Stimulated activated CD4-positive, alpha-beta T cell treated with anti-CD3 and anti-CD28 coated beads, Interleukin-12 subunit alpha, Interleukin-12 subunit beta, amount 100 ng/mL, for 24 hours (primary cell): ENCODE results near the gene TMEM132A.

ENCODE experiments used
- DNase-seq, 2 experiments: peaks; one replicate each; pipeline ENCODE4 v3.0.0-alpha.2; 2020; ENCODE audit warnings: low read depth in 2 of 2

The TMEM132A gene

DNA sequence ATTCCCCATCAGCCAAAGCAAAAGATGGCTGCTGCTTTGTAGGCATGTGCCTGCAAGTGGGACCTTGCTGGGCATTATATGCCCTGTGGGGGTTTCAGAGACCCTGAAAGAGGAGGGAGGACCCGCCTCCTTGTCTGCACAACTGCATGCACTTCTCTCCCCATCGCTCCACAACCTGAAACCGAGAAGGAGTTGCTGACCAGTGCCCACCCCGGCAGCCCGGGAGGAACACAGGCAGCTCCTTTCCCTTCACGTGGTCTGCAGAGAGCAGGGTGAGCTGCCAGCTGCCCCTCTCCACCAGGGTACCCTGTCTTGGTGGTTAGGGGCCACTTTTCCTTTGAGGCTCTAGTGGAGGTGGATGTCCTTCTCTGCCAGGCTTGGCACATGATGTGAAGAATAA is 1.4 kb upstream of the TMEM132A start:
- DNase-seq: no peak

DNA sequence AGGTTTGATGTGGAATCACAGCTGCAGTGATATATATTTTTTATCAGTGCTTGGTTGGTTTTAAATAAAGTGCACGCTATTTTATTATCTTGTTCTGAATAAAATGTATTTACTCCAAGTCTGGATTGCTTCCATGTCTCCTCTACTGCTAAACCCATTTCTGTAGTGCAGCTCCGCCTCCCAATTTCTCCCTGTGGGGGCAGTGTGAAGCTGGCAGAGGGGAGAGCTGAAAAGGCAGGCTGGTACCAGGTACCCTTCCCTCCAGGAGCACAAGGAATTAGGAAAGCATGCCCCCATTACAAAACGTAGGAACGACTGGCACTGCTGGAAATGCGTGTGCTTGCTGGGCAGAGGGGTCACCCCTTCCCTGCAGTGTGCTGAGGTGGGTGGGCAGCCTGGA is 934 bp upstream of the TMEM132A start:
- no peak for DNase-seq

DNA sequence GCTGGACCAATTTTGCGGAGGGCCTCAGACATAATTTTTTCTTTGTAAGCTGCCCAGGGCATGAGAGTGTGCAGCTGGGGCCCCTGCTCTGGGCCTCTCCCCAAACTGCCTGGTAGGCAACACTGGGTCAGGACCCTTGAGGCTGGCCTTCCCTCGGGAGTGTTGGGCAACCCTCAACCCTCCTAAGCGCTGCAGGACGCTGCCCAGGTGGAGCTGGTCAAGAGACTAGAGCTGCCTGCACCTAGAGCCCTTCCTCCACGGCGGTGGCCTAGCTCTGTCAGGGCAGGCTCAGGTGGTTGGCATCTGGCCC is 505 bp upstream of the TMEM132A start:
- DNase-seq: no peak

DNA sequence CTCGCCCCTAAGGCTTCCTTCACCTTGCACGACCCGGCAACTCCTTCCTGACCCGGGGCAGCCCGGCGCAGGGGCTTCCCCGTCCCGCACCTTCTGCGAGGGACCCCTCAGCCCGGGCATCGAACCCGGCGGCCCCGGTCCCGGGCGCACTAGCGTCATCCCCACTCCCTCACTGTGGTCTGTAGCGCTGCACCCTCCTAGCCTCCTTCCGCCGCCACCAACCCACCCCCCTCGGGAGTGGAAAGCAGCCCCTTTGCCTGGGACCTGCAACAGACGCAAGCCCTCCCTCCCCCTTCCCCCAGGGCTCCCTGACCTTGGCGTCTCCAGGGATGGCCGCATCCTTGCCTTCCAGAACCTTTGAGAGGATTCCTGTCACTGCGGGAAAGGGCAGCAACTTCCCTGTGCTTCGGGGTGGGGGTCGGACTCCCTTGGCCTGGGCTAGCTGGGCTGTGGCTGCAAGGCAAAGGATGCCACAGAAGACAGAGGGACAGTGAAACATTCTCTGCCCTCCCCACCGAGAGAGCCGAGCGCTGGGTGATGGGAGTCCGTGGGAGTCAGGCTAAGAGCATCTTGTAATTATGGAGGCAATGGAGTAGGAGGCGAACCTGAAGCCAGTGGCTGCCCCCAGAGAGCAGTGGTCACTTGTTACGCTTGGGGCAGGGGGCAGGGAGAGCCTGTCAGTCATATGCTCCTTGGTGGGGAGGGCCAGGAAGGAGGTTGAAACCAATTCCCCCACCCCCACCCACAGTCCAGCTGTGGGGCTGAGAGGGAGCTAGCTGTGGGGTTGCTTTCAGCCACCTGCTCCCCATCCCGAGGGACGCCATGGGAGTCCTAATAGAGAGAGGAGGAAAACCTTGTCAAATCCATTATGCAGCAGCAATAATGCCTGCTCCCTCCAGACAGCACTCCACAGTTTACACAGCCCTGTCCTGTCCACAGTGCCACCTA is 920 bp downstream of the TMEM132A start:
- no peak for DNase-seq

DNA sequence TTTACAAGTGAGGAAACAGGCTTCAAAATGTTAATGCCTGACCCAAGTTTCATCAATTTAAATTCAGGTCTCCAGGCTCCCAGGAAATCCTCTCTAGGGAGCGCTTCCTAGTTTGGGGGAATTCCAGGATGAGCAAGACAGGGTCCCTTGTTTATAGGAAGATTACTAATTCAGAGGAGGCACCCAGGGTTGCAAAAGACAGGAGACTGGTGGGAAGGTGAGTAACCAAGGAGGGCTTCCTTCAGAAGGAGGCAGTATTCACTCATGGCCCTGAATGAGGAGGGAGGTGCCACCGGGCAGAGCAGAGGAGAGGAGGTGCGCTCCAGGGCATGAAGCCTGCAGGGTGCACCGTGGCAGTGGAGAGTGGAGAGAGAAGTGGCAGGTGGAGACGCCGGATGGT is 1.6 kb downstream of the TMEM132A start:
- no peak for DNase-seq

DNA sequence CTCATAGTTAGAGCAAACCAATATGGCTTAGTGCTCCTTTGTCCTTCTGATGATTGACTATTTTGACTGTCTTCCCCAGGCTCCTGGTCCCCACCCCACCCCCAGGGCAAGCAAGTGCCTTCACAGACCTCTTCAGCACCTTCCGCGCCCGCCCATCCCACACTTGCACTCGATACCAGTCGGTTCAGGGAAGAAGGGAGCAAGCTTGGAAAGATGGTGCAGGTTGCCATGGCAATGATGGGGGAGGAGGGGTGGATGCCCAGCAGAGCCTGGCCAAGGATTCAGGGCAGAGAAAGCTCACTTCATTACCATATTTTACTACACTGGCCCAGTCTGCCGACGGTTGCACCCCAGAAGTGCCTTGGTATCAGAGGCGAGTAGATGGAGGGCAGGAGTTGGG is 2.2 kb downstream of the TMEM132A start:
- DNase-seq: no peak

DNA sequence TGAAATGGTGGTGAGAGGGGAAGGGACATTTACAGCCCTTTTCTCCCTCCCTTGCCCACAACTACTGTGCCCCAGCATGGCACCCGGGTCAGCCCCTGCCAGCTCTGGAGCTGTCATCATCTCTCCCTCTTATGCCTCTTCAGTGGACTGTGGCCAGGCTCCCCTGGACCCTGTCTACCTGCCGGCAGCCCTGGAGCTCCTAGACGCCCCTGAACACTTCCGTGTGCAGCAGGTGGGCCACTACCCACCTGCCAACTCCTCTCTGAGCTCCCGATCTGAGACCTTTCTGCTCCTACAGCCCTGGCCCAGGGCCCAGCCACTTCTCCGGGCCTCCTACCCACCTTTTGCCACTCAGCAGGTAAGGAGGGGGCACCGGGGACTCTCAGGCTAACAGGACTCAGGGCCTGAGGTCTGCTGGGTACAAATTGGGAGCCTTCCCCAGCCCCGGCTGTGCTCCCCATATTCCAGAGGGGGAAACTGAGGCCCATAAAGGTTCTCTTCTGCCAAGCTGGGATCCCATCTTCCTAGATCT is 2.9 kb downstream of the TMEM132A start:
- DNase-seq: no peak

DNA sequence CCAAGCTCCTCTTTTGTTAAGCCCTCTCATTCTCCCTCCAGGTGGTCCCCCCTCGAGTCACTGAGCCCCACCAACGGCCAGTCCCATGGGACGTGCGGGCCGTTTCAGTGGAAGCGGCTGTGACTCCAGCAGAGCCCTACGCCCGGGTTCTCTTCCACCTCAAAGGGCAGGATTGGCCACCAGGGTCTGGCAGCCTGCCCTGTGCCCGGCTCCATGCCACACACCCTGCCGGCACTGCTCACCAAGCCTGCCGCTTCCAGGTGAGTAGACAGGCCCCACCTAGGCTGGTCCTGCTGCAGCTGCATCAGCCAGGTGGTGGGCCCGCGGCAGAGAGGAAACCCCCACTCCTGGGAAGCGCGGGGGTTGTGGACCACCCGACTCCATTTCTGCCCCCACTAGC is 3.3 kb downstream of the TMEM132A start:
- DNase-seq: no peak

DNA sequence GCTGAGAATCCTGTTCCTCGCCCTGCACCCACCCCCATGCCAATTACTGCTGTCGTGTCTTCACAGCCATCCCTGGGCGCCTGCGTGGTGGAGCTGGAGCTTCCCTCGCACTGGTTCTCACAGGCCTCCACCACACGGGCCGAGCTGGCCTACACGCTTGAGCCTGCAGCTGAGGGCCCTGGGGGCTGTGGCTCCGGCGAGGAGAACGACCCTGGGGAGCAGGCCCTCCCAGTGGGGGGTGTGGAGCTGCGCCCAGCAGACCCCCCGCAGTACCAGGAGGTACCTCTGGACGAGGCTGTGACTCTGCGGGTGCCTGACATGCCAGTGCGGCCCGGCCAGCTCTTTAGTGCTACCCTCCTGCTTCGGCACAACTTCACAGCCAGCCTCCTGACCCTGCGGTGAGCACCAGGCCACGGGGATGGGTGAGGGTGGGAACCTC is 4.3 kb downstream of the TMEM132A start:
- DNase-seq: no peak

DNA sequence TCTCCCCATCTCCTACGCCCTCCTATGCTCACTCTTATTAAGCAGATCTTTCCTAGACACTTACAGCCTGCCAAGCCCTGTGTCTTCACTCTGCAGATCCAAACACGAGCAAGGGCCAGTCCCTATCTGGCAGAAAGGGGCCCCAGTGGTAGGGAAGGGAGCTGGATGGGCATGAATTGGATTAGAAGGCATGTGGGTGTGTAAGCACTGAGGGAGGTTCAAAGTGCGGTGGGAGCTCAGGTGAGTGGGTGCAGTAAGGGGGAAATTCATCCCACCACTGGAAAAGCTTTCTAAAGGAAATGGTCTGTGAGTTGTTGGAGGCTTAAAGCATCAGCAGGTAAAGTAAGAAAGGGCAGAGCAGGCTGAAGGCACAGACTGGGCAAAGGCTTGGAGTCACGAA is 5.5 kb downstream of the TMEM132A start:
- DNase-seq: no peak

DNA sequence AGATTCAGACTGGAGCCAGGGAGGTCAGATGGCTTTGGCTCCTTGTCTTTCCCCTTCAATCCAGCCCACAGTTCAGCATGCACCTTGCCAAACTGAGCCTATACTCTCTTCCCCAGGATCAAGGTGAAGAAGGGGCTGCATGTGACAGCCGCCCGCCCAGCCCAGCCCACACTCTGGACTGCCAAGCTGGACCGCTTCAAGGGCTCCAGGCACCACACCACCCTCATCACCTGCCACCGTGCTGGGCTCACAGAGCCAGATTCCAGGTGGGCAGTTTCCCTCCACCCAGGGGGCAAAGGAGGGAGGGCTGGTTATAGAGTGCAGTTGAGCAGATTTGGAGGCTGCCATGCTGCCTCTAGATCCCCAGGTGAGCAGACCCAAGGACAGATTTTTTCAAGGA is 6.1 kb downstream of the TMEM132A start:
- no peak for DNase-seq

DNA sequence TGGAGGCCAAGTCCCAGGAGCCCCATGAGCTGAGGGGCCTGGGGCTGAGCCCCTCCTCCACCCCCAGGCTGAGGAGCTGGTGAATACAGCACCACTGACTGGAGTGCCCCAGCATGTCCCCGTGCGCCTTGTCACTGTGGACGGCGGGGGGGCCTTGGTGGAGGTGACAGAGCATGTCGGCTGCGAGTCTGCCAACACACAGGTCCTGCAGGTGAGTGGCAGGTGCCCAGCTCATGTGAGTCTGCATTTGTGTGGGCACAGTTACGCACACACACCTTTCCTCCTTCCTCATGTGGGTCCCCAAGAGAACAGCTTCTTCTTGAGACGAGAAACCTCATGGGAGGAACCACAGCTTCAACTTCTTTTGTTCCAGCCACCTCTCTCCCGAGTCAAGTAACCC is 7.7 kb downstream of the TMEM132A start:
- no peak for DNase-seq

DNA sequence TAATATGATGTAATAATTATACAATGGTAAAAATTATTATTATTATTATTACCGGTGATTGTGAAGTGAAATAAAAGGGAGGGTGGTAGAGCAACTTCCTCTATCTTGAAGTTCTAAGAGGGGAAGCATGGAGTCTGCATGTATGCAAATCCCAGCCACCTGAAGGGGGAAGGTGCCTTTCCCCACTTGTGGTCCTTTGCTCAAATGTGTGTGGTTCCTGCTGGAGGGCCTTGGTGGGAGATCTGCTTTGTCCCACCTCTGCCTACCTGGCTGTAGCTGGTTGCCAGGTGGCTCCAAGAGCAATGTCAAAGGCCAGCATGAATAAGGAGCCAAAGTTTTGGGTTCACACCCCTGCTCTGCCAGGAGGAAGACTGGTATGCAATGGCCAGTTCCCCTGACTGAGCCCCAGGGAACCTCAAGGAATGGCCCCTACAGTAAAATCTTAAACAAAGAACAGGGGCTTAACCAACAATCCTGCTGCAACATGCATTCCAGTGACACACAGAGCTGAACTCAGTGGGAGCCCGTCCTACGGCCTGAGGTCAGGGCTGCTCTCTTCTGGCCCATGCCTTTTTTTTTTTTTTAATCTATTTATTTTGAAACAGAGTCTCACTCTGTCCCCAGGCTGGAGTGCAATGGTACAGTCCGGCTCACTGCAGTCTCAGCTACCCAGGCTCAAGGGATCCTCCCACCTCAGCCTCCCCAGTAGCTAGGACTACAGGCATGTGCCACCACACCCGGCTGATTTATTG is 8.5 kb downstream of the TMEM132A start:
- DNase-seq: no peak

DNA sequence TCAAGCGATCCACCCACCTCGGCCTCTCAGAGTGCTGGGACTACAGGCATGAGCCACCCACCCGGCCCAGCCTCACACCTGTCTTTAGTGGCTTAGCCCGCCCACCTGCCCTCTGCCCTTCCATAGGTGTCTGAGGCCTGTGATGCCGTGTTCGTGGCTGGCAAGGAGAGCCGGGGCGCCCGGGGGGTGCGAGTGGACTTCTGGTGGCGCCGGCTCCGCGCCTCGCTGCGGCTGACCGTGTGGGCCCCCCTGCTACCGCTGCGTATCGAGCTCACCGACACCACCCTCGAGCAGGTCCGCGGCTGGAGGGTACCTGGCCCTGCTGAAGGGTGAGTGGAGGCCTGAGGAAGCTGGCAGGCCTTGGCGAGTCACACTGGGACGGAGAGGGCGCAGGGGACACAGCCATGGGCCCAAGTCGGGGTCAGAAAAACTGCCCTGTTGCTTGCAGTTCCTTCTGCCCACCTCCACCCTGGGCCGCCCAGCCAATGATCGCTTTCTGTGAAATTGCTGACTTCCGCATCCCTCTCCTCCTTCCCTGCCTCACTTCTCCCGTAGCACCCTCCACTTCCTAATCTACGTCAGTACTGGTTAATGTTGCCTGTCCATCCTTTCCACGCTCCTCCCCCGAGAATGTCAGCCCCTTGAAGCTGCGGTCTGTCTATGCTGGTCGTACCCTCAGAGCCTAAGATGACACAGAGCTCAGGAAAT is 9.3 kb downstream of the TMEM132A start:
- DNase-seq: no peak

DNA sequence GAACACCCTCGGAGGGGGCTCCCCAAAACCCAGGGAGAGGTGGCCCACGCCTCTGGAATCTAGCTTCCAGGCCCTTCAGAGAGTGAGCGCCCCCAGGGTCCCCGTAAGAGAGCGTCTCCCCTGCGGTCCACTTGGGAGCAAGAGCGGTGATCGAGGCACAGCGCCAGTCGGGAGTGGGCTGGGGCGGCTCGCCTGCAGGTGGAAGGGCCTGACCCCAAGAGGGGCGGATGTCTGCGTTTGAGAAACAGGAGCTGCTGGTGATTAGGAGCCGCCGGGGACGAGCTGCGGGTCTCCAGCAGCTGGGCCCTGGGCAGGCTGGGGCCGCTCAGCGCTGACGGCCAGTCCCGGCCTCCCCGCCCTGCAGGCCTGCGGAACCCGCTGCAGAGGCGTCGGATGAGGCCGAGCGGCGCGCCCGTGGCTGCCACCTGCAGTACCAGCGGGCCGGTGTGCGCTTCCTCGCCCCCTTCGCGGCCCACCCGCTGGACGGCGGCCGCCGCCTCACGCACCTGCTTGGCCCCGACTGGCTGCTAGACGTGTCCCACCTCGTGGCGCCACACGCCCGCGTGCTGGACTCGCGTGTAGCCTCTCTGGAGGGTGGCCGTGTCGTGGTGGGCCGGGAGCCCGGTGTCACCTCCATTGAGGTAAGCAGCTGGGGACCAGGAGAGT is 10.0 kb downstream of the TMEM132A start:
- DNase-seq: no peak

DNA sequence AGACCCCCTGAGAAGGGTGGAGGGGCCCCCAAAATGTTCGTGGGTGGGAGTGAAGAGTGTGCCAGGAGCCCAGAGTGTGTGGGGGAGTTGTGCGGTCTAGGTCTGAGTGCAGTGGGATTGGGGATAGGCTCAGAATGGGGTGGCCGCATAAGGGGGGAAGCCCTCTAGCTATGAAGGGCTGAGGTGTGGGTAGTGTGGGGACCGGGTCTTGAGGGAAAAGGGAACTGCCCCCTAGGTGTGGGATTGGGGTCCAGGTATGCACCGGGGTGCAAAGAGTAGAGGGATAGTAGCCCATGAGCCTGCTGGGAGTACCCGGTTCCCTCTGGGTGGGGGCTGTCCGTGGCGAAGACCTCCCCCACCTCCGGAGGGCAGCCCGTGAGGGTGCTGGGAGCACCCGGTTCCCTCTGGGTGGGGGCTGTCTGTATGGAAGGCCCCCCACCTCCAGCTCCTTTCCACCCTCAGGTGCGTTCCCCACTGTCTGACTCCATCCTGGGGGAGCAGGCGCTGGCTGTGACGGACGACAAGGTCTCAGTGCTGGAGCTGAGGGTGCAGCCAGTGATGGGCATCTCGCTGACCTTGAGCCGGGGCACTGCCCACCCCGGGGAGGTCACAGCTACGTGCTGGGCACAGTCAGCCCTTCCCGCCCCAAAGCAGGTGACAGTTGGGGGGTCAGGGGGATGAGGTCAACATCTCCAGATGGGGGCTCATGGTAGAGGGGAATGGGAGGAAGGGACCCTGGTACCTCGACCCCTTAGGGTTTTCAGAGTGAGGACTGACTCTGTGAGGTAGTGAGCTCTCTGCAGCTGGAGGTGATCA is 10.7 kb downstream of the TMEM132A start:
- DNase-seq: no peak

DNA sequence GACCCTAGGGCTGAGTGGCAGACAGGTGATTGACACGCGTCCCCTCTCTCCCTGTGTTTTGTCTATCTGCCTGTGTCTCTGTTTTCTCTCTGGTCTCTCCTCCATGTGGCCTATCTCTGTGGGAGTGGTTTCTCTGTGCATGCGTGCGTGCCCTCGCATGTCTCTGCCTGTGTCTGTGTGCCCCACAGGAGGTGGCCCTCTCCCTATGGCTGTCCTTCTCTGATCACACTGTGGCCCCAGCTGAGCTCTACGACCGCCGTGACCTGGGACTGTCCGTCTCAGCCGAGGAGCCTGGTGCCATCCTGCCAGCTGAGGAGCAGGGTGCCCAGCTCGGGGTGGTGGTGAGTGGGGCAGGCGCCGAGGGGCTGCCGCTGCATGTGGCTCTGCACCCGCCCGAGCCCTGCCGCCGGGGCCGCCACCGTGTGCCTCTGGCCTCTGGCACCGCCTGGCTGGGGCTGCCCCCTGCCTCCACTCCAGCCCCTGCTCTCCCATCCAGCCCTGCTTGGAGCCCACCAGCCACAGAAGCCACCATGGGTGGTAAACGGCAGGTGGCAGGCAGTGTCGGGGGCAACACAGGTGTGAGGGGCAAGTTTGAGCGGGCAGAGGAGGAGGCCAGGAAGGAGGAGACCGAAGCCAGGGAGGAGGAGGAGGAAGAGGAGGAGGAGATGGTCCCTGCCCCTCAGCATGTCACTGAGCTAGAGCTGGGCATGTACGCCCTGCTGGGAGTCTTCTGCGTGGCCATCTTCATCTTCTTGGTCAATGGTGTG is 11.6 kb downstream of the TMEM132A start:
- no peak for DNase-seq

DNA sequence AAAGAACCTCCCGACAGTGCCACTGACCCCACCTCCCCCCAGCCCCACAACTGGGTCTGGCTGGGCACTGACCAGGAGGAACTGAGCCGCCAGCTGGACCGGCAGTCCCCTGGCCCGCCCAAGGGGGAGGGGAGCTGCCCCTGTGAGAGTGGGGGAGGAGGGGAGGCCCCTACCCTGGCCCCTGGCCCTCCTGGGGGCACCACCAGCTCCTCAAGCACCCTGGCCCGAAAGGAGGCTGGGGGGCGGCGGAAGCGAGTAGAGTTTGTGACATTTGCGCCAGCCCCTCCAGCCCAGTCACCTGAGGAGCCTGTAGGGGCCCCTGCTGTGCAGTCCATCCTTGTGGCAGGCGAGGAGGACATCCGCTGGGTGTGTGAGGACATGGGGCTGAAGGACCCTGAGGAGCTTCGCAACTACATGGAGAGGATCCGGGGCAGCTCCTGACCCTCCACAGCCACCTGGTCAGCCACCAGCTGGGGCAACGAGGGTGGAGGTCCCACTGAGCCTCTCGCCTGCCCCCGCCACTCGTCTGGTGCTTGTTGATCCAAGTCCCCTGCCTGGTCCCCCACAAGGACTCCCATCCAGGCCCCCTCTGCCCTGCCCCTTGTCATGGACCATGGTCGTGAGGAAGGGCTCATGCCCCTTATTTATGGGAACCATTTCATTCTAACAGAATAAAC is 12.3 kb downstream of the TMEM132A start:
- no peak for DNase-seq

DNA sequence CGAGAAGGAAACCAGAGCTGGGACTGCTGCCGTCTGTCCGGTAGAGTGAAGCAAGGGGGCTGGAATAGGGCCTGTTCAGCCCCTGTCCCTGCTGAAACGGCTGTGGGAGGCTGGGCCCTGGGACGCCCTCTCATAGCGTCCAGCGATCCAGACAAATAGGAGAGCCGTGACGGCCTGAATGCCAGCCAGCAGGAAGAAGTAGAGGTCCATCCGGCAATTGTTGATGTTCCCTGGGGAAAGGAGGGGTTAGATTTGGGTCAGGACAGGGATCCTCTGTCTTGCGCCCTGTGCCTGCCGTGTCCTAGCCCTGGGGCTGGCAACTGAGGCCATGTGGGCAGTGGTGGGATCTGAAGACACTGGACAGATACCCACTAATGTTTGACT is 12.9 kb downstream of the TMEM132A start:
- no peak for DNase-seq

DNA sequence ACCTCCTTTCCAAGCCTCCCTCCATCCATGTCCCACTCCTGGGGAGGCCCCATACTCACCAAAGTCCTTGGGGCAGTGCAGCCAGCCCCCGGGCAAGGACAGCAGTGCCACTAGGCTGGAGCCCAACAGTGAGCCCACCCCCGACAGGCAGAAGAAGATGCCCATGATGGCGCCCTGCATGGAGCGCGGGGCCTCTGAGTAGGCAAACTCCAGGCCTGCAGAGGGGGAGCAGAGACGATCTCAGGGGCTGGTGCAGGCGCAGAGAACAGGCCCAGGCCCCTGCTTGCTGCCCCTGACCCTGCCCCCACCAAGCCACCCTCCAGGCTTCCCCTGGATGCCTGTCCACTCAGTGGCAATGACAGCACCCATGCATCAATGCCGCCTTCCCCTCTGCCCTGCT is 13.6 kb downstream of the TMEM132A start:
- DNase-seq: no peak
